Stimulated activated CD8-positive, alpha-beta memory T cell treated with anti-CD3 and anti-CD28 coated beads, Interleukin-12 subunit alpha, Interleukin-12 subunit beta, amount 100 ng/mL, for 4 hours (primary cell): Measurements from ENCODE around the gene PSMD1.
"Not testable (repeated sequence)": the region's sequence is repeated elsewhere in the genome, so short reads cannot be mapped to it uniquely, and the experiment has no call there.

Source experiments
- DNase-seq: peaks from one replicate; pipeline ENCODE4 v3.0.0-alpha.2; 2020; ENCODE audit warnings: low read depth

The PSMD1 gene

DNA sequence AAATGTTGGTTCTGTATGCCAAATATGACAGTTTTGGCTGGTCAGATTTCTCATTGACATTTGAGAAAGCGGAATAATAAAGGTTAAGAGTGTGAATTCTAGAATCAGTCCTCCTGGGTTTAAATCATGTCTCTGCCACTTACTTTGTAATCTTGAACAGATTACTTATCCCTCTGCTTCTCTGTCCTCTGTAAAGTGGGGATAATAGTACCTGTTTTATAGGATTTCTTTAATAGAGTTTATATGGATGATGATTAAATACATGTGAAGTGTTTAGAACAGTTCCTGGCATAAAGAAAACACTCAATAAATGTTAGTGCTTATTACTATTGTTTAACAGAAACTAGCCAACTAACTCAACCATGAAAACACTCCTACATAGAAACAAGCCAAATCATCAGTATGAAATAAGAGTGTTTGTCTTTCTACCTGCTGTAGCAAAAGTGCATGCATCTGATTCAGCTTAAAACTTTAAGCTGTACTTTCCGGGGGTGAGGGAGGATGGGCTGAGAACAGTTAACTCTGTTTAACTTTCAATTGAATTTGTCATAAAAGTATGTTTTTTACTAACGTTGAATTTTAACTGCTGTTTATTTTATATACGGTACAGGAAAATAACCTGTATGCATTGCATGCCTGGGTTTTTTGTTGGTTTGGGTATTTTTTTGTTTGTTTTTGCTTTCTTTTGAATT lies 61.4 kb downstream of the PSMD1 start:
- no peak for DNase-seq

DNA sequence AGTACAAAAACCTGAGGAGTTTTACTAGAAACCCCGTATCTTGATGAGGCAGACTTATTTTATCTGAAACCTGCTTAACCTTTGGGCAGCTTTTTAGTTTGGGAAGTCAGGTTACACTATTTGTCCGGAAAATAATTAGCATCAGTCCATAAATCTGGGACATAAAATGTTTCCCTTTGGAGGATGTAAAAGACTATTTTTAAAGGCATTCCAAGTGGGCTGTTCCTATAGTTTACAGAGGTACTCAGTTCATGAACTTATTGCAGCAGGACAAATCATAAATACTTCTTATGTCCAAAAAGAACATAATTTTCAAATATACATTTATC lies 61.9 kb downstream of the PSMD1 start:
- no peak for DNase-seq

DNA sequence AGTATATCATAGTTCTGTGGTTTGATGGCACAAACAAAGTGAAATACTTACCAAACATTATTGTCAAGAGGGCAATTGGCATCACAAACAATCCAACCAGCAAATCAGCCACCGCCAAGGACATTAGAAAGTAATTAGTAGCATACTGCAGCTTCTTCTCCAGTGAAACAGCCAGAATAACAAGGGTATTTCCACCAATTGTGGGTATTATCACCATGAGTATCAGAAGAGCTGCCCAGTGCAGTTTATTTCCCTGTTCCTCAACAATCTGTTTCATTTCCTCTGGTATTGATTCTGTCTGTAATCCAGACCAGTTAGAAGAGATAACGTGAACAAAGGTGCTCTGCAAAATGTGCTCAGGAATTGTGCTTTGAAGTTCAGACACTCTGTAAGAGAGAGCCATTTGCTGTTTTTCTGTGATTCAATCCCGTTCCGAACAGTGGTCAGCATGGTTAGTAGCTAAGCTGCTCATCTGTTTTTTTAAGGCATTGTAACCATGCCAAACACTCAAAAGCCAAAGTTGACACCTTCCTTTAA lies 66.8 kb downstream of the PSMD1 start:
- no peak for DNase-seq

DNA sequence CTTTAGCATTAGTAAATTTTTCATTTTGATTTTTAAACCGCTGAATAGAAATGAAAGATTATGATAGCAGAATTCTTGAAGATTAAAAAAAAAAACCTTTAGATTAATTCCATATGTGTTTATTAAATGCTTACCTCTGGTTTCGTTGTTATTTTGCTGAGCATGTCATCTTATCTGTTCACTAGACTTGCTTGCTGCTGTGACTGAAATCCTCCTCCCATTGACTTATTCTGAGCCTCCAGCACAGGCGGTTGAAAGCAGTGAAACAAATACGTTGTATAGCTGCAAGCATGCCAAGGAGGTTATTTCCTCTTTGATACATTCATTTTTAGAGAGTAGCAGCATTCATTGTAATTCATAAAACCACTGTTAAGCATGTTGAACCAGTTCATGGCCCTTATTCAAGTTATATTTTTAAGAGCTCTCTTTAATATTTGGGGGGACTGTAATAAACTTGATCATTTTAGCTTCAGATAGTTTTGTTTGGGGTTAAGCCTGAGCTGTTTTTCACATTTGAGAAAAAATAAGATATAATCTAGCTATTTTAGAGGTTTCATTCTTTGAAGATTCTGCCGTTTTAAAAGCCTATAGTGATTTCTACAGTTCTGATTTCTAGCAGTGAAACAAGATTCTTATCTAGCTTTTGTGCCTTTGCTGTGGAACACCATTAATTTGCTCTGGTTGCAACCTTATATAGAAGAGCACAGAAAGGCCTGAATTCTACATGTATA lies 68.3 kb downstream of the PSMD1 start, which contains the start of gene HTR2B:
HTR2B (minus strand) TSS at position 205 of the 731 bp plus-strand sequence. CDS start 1,278 bp downstream, outside the sequence.
- DNase-seq: no peak

- no peak for DNase-seq
Observed at GRCh38 chr2:231126123-231126522, 69.5 kb downstream of the PSMD1 start.

DNA sequence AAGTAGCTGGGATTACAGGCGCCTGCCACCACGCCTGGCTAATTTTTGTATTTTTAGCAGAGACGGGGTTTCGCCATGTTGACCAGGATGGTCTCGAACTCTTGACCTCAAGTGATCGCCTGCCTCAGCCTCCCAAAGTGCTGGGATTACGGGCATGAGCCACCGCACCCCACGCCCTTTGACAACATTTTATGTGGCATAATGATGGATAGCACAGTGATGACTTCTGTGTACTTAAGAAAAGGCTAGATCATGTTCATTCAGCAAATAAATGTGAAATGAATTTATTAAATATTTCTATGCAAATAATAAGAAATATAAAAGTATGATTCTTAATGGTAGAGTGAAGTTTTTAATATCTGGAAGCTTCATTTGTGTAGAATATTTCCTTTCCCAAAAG lies 70.8 kb downstream of the PSMD1 start:
- no peak for DNase-seq

DNA sequence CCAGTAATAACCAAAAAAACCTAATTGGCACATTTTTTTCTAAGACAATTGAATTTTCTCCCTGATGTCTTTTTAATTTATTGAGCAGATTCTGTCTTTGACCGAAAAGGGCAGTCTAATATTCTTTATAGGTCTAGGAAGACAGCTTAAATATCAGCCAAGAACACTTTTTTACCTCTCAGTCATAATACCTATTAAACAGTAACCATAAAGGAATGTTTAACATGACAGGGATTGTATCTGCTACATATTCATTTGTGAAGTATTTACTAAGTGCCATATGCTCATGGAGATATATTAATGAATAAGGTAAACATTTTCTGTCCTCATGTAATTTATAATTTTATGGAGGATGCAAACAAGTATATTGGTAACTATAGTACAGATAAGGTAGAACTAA lies 71.3 kb downstream of the PSMD1 start:
- DNase-seq: no peak

GRCh38 chr2:231128541-231128940 lies 71.9 kb downstream of the PSMD1 start:
- no peak for DNase-seq

- DNase-seq: no peak
Observed at GRCh38 chr2:231129216-231129615, 72.5 kb downstream of the PSMD1 start.

DNA sequence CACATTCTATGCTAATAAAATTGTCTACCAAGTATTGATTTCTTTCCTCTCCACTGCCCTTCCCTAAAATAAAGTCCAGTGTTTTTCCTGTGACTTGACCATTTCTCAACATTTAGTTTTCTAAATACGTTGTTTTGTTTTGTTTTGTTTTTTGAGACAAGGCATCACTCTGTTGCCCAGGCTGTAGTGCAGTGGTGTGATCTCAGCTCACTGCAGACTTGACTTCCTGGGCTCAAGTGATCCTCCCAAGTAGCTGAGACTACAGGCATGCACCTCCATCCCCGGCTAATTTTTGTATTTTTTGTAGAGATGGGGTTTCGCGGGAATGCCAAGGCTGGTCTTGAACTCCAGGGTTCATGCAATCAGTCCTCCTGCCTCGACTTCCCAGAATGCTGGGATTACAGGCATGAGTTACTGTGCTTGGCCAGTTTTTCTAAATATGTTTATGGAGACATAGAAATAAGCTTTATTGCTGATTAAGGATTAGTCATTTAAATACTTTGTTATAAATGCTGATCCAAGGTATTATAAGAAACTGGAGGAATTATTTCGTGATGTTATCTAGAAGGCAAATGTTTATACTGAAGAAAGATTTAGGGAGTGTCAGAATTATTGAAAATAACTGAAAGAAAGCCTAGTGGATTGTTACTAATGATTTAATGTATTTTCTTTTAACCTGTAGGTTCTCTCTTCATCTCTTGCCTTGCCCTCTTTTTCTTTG lies 73.8 kb downstream of the PSMD1 start:
- DNase-seq: no peak

- no peak for DNase-seq
Observed at GRCh38 chr2:231132129-231132528, 75.5 kb downstream of the PSMD1 start.

GRCh38 chr2:231133365-231134099 lies 76.9 kb downstream of the PSMD1 start:
- no peak for DNase-seq

- DNase-seq: no peak
Observed at GRCh38 chr2:231134910-231135655, 78.4 kb downstream of the PSMD1 start.

DNA sequence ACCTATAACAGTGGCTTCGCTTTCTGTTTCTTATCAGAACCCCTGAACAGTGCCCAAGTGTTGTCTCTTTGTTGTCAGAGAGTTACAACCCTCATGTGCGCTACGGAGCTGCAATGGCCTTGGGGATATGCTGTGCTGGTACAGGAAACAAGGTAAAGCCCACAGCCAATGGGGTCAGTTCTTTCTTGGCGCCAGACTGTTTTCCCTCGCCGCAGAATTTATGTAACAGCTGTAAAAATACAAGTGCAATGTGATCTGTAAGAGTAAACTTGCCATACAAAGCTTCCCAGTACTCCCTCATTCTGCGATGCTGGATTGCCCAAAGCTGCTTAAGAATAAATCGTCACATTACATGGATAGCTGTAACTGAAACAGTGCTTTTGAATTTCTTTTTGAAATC lies 82.0 kb downstream of the PSMD1 start:
- no peak for DNase-seq

DNA sequence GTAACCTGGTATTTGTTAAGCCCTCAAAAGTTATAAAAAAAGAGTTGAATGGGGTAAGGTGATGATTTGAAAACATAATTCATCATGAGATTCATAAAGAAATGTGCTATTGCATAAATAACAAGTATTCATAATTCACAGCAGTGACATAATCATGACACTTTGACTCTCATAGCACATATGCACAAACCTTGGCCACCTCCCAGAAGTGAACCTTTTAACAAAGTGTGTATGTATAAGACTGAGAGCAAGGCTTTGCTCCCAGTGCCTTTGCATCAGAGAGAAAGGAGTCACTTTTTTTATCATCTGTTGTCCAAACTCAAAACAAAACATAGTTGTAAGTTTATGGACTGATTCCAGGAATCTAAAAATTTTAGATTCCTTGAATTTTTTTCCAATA lies 83.1 kb downstream of the PSMD1 start:
- DNase-seq: no peak

DNA sequence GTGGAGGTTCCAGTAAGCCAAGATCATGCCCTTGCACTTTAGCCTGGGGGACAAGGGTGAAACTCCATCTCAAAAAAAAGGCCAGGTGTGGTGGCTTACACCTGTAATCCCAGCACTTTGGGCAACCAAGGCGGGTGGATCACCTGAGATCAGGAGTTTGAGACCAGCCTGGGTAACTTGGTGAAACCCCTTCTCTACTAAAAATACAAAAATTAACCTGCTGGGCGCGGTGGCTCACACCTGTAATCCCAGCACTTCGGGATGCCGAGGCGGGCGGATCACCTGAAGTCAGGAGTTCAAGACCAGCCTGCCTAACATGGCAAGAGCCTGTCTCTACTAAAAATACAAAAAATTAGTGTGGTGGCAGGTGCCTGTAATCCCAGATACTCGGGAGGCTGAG lies 84.1 kb downstream of the PSMD1 start:
- not testable (repeated sequence) for DNase-seq

DNA sequence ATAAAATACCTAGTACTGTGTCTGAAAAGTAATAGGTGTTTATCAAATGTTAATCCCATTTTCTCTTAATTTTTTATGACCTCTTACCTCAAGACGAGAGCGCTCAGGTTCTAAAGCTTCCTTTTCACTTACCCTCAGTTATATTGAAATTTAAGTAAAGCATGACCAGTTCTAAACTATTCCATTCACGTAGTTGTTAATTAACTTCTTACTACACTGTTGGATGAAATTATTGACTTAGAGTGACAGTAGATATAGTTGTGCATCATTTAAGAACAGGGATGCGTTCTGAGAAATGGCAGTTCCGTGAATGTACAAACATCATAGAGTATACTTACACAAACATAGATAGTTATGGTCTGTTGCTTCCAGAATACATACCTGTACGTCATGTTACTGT lies 88.2 kb downstream of the PSMD1 start:
- no peak for DNase-seq

DNA sequence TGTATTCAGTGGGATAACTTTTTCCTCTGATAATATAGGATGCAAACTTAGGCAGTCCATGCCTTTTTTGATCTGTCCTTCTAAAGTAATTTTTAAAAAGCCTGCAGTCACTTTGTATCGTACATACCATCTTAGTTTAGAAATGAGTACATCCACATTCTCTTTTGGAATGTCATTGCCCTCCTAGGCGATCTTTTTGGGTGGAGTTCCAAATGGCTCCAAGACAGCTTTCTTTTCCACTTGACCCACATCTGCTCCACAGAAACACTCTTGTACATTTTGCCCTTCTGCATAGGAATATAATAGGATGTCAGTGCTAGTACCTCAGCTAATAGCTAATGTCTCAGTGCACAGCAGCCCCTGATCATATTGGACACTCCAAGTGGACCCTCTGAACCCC lies 90.0 kb downstream of the PSMD1 start:
- no peak for DNase-seq

DNA sequence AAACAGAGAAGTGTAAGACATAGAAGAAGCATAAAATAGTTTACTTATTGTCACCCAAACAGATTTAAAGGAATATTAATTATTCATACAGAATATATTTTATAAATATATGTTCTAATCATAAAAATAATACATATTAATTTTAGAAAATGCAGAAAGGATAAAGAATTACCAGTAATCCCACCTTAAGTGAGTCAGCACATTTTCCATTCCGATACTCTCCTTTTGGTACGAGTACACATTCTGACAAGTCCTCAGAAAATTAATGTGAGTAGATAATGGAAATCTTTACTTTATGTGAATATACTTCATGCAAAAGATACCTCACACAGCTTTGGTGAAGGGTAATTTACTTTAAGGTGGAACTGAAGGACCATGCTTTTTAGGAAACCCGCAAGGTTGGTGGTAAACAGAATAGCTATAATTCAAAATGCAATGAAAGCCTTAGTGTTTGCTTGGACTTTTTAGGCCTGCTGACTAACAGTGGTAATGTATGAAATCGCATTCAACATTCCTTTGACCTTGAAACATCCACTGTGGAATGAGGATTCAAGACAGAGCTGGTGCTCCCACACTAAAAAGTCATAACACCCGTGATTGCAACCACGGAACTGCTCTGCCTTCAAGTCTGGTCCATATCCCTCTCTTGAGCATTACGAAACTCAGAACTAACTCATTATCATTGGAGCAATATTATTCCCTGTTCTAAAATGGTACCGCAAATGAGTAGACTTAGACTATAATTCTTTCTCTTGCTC lies 96.3 kb downstream of the PSMD1 start:
- no peak for DNase-seq

GRCh38 chr2:231159306-231159705 lies 102.6 kb downstream of the PSMD1 start:
- no peak for DNase-seq

GRCh38 chr2:231160701-231161100 lies 104.0 kb downstream of the PSMD1 start:
- no peak for DNase-seq
